Endothelial cell (in vitro differentiated cells): ENCODE data around the gene CNTN4. TPM values are rescaled to one million over a fixed set of nuclear protein-coding genes. Genes with fewer than 3 reads are reported as not detected.

ENCODE experiments used
- DNase-seq: peaks from one replicate; pipeline ENCODE4 v3.0.0; 2021; ENCODE audit warnings: low spot score
- H3K27ac Mint-ChIP-seq: one replicate; pipeline ENCODE4 v1.8.0; 2021; ENCODE audit warnings: mixed read lengths, inconsistent platforms; ENCODE audit not compliant: unreplicated experiment
- H3K27me3 Mint-ChIP-seq: one replicate; pipeline ENCODE4 v1.8.0; 2021; ENCODE audit warnings: mild to moderate bottlenecking, moderate library complexity, mixed read lengths, inconsistent platforms; ENCODE audit not compliant: unreplicated experiment
- H3K36me3 Mint-ChIP-seq: one replicate; pipeline ENCODE4 v1.8.0; 2021; ENCODE audit warnings: mild to moderate bottlenecking, low read depth, mixed read lengths, inconsistent platforms; ENCODE audit not compliant: unreplicated experiment
- H3K4me1 Mint-ChIP-seq: one replicate; pipeline ENCODE4 v1.8.0; 2021; ENCODE audit warnings: mild to moderate bottlenecking, mixed read lengths, inconsistent platforms; ENCODE audit not compliant: unreplicated experiment
- H3K4me3 Mint-ChIP-seq: one replicate; pipeline ENCODE4 v1.8.0; 2021; ENCODE audit warnings: mild to moderate bottlenecking, mixed read lengths, inconsistent platforms; ENCODE audit not compliant: unreplicated experiment
- H3K9me3 Mint-ChIP-seq: one replicate; pipeline ENCODE4 v1.8.0; 2021; ENCODE audit warnings: mixed read lengths, inconsistent platforms; ENCODE audit not compliant: unreplicated experiment
- total RNA-seq: library from RNA; stranded (reverse); fragmentation: NEBNext Ultra II Directional; extraction: Animal tissue kit (Norgen Biotek cat#: 25700); gene quantifications from one replicate; pipeline ENCODE4 v1.2.1, GENCODE V29; 2021; ENCODE audit not compliant: unreplicated experiment
- TF ChIP-seq, protein P1 (sequence below): fragments of 200-600 bp; sonication (generic); IDR thresholded peaks from one replicate; pipeline ENCODE4 v1.5.0; 2021; ENCODE audit warnings: antibody characterized with exemption; ENCODE audit not compliant: unreplicated experiment

CNTN4 gene
- total RNA-seq, 1 donor from 2014 or later: not detected

DNA sequence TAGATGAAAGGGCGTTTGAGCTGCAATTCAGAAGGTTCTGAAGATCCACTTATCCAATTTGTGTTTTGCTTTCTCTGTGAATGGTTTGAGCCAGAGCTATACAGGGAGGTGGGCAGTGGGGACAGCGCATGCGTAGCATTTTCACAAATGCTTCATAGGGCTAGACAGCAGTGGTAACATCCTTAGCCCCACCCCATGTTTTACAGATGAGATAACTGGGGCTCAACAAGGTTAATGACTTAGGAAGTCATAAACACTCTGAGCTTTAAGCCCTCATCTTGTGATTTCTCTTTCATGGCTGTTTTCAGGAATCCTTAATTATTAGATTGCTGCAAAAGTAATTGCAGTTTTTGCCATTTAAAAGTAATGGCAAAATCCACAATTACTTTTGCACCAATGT is 602.8 kb downstream of the CNTN4 start:
- Mint-ChIP-seq H3K27me3 (no peaks in the 10 kb centered on the region), H3K4me1 (no peaks in the 10 kb centered on the region), H3K36me3 (no peaks in the 10 kb centered on the region), H3K4me3 (no peak overlapping the region), H3K27ac (no peak overlapping the region), H3K9me3 (peaks cover 11% of the 10 kb centered on the region)
- TF ChIP-seq, protein P1, sequence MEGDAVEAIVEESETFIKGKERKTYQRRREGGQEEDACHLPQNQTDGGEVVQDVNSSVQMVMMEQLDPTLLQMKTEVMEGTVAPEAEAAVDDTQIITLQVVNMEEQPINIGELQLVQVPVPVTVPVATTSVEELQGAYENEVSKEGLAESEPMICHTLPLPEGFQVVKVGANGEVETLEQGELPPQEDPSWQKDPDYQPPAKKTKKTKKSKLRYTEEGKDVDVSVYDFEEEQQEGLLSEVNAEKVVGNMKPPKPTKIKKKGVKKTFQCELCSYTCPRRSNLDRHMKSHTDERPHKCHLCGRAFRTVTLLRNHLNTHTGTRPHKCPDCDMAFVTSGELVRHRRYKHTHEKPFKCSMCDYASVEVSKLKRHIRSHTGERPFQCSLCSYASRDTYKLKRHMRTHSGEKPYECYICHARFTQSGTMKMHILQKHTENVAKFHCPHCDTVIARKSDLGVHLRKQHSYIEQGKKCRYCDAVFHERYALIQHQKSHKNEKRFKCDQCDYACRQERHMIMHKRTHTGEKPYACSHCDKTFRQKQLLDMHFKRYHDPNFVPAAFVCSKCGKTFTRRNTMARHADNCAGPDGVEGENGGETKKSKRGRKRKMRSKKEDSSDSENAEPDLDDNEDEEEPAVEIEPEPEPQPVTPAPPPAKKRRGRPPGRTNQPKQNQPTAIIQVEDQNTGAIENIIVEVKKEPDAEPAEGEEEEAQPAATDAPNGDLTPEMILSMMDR: no peak
- no peak for DNase-seq

DNA sequence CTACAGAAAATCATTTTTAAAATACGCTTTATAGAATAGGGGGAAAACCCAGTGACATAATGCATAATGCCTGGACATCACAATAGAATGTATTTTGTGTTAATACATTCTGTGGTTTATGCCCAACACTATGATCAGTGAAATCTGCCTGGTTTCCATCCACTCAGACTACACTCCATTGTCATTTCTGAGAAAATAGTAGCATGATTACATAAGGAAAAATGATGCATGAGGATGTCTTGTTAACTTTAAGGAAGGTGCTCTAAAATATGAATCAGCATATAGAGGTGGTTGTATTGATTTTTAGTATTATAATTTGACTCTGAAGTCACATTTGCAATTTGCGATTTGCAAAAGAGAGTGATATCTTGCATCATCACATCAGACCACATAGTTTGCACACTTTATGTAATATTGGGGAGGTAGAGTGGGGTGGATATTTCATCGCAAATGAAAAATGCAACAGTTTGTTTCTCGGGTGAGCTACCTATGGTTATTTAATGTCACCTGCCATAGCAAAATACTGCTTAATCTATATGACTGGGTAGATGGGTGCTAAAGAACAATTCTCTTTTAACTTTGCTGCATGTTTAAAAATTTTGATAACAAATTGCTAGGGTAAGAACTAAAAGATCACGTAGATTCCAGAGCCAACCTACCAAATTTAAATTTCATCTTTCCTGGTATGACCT is 607.6 kb downstream of the CNTN4 start:
- no peaks in the 10 kb centered on the region for H3K36me3 Mint-ChIP-seq
- no peaks in the 10 kb centered on the region for H3K27me3 Mint-ChIP-seq
- H3K27ac Mint-ChIP-seq: no peak overlapping the region
- H3K9me3 Mint-ChIP-seq: peaks cover 13% of the 10 kb centered on the region
- no peak overlapping the region for H3K4me3 Mint-ChIP-seq
- TF ChIP-seq, protein P1: no peak
- no peak for DNase-seq
- no peaks in the 10 kb centered on the region for H3K4me1 Mint-ChIP-seq

DNA sequence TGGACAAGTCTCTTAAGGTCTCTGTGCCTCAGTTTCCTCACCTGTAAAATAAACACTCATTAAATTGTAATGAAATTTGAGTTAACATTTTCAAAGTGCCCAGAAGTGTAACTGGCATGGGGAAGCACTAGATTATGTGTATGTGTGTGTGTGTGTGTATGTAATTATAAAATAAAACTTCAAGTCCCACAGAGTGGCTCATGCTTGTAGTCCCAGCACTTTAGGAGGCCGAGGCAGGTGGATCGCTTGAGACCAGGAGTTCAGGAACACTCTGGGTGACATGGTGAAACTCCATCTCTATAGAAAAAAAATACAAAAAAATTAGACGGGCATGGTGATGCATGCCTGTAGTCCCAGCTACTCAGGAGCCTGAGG is 608.2 kb downstream of the CNTN4 start:
- Mint-ChIP-seq H3K9me3 (peaks cover 12% of the 10 kb centered on the region), H3K4me1 (no peaks in the 10 kb centered on the region), H3K27ac (no peak overlapping the region), H3K36me3 (no peaks in the 10 kb centered on the region), H3K27me3 (no peaks in the 10 kb centered on the region), H3K4me3 (no peak overlapping the region)
- no peak for DNase-seq
- TF ChIP-seq, protein P1: no peak

DNA sequence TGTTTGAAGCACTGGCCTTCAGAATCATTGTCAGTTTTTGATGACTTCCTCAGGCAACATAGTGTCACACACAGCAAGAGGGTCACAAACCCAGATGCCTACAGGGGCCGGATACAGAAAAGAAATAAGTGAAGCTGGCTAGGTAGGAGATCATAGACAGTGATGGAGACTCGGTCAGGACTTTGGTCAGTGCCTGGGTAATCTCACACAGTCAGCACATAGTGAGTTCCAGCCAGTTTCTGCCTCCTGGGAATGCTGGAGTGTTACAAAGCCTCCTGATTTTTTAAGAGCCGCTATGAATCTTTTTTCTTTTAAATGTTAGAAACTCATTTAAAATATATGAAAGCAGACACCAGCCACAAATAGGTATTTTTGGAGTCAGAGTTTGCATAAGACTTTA is 612.4 kb downstream of the CNTN4 start:
- H3K36me3 Mint-ChIP-seq: no peaks in the 10 kb centered on the region
- TF ChIP-seq, protein P1: no peak
- H3K4me1 Mint-ChIP-seq: no peaks in the 10 kb centered on the region
- H3K9me3 Mint-ChIP-seq: peaks cover 16% of the 10 kb centered on the region
- H3K4me3 Mint-ChIP-seq: no peak overlapping the region
- DNase-seq: no peak
- H3K27me3 Mint-ChIP-seq: no peaks in the 10 kb centered on the region
- no peak overlapping the region for H3K27ac Mint-ChIP-seq

DNA sequence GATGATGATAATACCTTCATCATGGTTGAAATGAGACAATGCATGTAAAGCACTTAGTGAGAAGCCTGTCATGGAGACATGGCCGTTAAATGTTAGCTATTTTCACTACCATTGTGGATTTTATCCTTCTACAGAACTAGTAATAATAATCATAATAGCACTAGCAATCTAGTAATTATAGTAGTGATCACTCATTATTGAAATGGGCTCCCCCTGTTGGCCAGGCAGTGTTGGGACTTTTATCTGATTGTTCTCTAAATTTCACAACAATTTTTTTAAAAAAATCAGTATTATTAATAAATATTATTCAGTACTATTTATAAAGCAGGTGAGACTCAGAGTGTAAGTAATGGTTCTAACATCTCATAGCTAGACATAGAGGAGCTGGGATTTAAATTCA is 615.3 kb downstream of the CNTN4 start:
- H3K27ac Mint-ChIP-seq: no peak overlapping the region
- TF ChIP-seq, protein P1: no peak
- no peaks in the 10 kb centered on the region for H3K36me3 Mint-ChIP-seq
- H3K4me1 Mint-ChIP-seq: no peaks in the 10 kb centered on the region
- no peak overlapping the region for H3K4me3 Mint-ChIP-seq
- no peak for DNase-seq
- H3K9me3 Mint-ChIP-seq: peaks cover 10% of the 10 kb centered on the region
- no peaks in the 10 kb centered on the region for H3K27me3 Mint-ChIP-seq
